ENCODE measurements around the gene MAP3K15.

- TF ChIP-seq BHLHE40 (IDR thresholded peaks at IDR 0.05; ENCODE audit: borderline replicate concordance) (no peak), FOXK2 (IDR thresholded peaks at IDR 0.05) (no peak)
Observed at GRCh38 chrX:19557822-19558221, 42.5 kb upstream of the MAP3K15 start.

Measured in HEK293T (cell line).